ENCODE results near the gene GTF3C5.

GRCh38 chr9:132983491-132984201 lies 47.2 kb upstream of the GTF3C5 start:
- no peak for TF ChIP-seq POLR2A (IDR thresholded peaks at IDR 0.05; ENCODE audit: low read length)
- no peak for TF ChIP-seq GATA1 (IDR thresholded peaks at IDR 0.05; ENCODE audit: low read depth, low read length)

All from erythroblast (primary cell).